ENCODE measurements around the gene RPS2. TPM values are rescaled to one million over a fixed set of nuclear protein-coding genes. Genes with fewer than 3 reads are reported as not detected.
A peak's percentile ranks its signal among the peaks of the same experiment; 100 is the strongest.

RPS2 gene
- total RNA-seq, 4 donors from 2014 or later, result 982 to 2,205 (median 1,458) TPM

GRCh38 chr16:1983544-1984346, 19.1 kb upstream of the RPS2 start, which contains the start of gene GFER:
Gene GFER, plus strand, starts transcription at chr16:1984193. Its CDS starts 26 bp downstream, at chr16:1984219.
- H3K9me3 ChIP-seq, result no peaks in the 10 kb centered on the region
- H3K27me3 ChIP-seq, result peaks cover 0 to 14% of the 10 kb centered on the region in 2 donors
- intact Hi-C loops (cut with DNase I; ENCODE audit: low total_unique reads), result no loop called here
- H3K4me3 ChIP-seq, result peak within 1 kb of the TSS; percentile 45 to 57
- peak; percentile 84 to 91 for DNase-seq
- H3K27ac ChIP-seq, result peak within 1 kb of the TSS; percentile 56 to 61
- no peaks in the 10 kb centered on the region for H3K36me3 ChIP-seq
- H3K4me1 ChIP-seq, result peaks cover 0 to 8% of the 10 kb centered on the region in 2 donors
- TF ChIP-seq POLR2A (IDR thresholded peaks at IDR 0.05) (peak in 1 of 2 donors; percentile 59), CTCF (IDR thresholded peaks at IDR 0.05) (peak; percentile 20 to 44 (median 31))

- Histone ChIP-seq H3K27ac (peak overlapping the region in 1 of 2 donors; percentile 56), H3K4me1 (peaks cover 0 to 8% of the 10 kb centered on the region in 2 donors), H3K36me3 (no peaks in the 10 kb centered on the region), H3K27me3 (peaks cover 0 to 14% of the 10 kb centered on the region in 2 donors), H3K9me3 (no peaks in the 10 kb centered on the region), H3K4me3 (peak overlapping the region; percentile 45 to 57)
- intact Hi-C loops (cut with DNase I; ENCODE audit: low total_unique reads), result no loop called here
- no peak for DNase-seq
- peak in 1 of 4 experiments; percentile 1 for TF ChIP-seq CTCF (IDR thresholded peaks at IDR 0.05)
- no peak for TF ChIP-seq POLR2A (IDR thresholded peaks at IDR 0.05)
Measured at GRCh38 chr16:1982991-1983543, 18.4 kb upstream of the RPS2 start.

- H3K36me3 ChIP-seq, result no peaks in the 10 kb centered on the region
- H3K4me3 ChIP-seq, result no peak overlapping the region
- H3K27ac ChIP-seq, result no peak overlapping the region
- TF ChIP-seq POLR2A (IDR thresholded peaks at IDR 0.05) (no peak), CTCF (IDR thresholded peaks at IDR 0.05) (no peak)
- peaks cover 0 to 14% of the 10 kb centered on the region in 2 donors for H3K27me3 ChIP-seq
- H3K4me1 ChIP-seq, result peaks cover 0 to 8% of the 10 kb centered on the region in 2 donors
- DNase-seq, result no peak
- H3K9me3 ChIP-seq, result no peaks in the 10 kb centered on the region
- intact Hi-C loops (cut with DNase I; ENCODE audit: low total_unique reads), result no loop called here
Measured at GRCh38 chr16:1982013-1982433, 17.4 kb upstream of the RPS2 start.

- H3K4me1 ChIP-seq, result peaks cover 0 to 8% of the 10 kb centered on the region in 2 donors
- no peak for TF ChIP-seq POLR2A (IDR thresholded peaks at IDR 0.05)
- TF ChIP-seq CTCF (IDR thresholded peaks at IDR 0.05), result no peak
Measured at GRCh38 chr16:1981398-1981836, 16.8 kb upstream of the RPS2 start, which contains the start of gene NOXO1. Gene NOXO1, minus strand, starts transcription at chr16:1981469. Its CDS starts 290 bp downstream, at chr16:1981179.

GRCh38 chr16:1980770-1981087, 16.1 kb upstream of the RPS2 start:
- Histone ChIP-seq H3K4me1 (peaks cover 0 to 8% of the 10 kb centered on the region in 2 donors), H3K27ac (no peak overlapping the region), H3K36me3 (no peaks in the 10 kb centered on the region), H3K9me3 (no peaks in the 10 kb centered on the region), H3K4me3 (no peak overlapping the region), H3K27me3 (peaks cover 0 to 14% of the 10 kb centered on the region in 2 donors)
- TF ChIP-seq POLR2A (IDR thresholded peaks at IDR 0.05) (no peak), CTCF (IDR thresholded peaks at IDR 0.05) (no peak)
- DNase-seq, result no peak
- intact Hi-C loops (cut with DNase I; ENCODE audit: low total_unique reads), result no loop called here

More at GRCh38 chr16:1981398-1981836, 16.8 kb upstream of the RPS2 start, which contains the start of gene NOXO1:
- no peak for DNase-seq
- no peak within 1 kb of the TSS for H3K27ac ChIP-seq
- no peaks in the 10 kb centered on the region for H3K36me3 ChIP-seq
- H3K9me3 ChIP-seq, result no peaks in the 10 kb centered on the region
- H3K4me3 ChIP-seq, result no peak within 1 kb of the TSS
- intact Hi-C loops (cut with DNase I; ENCODE audit: low total_unique reads), result no loop called here
- H3K27me3 ChIP-seq, result peaks cover 0 to 14% of the 10 kb centered on the region in 2 donors

Measured in uterus (tissue), 4 donors.